BLaER1 treated with 17β-estradiol and CSF1 and Interleukin-3, amounts not matched to agents 10 nM and 100 nM (cell line): ENCODE measurements around the gene PHAX.
"Not testable (repeated sequence)": the region's sequence is repeated elsewhere in the genome, so short reads cannot be mapped to it uniquely, and the experiment has no call there.

ENCODE experiments used
- H3K27ac ChIP-seq, 11 experiments: shearing (Covaris generic); formaldehyde crosslinking; 2 replicates each; pipeline ENCODE4 v1.8.1; 2022
- H3K27me3 ChIP-seq, 11 experiments: shearing (Covaris generic); formaldehyde crosslinking; 2 replicates each; pipeline ENCODE4 v1.8.1; 2022
- H3K36me3 ChIP-seq, 11 experiments: shearing (Covaris generic); formaldehyde crosslinking; 2 replicates each; pipeline ENCODE4 v1.8.1; 2022
- H3K4me1 ChIP-seq, 10 experiments: shearing (Covaris generic); formaldehyde crosslinking; 2 replicates each; pipeline ENCODE4 v1.8.1; 2022
- H3K4me2 ChIP-seq, 11 experiments: shearing (Covaris generic); formaldehyde crosslinking; 2 replicates each; pipeline ENCODE4 v1.8.1; 2022
- H3K4me3 ChIP-seq, 10 experiments: shearing (Covaris generic); formaldehyde crosslinking; 2 replicates each; pipeline ENCODE4 v1.8.1; 2022
- H3K9ac ChIP-seq, 11 experiments: shearing (Covaris generic); formaldehyde crosslinking; 2 replicates each; pipeline ENCODE4 v1.8.1; 2022
- H3K9me3 ChIP-seq, 11 experiments: shearing (Covaris generic); formaldehyde crosslinking; replicated peaks in 1 of 11; 2 replicates each; pipeline ENCODE4 v1.8.1; 2022
- H4K20me1 ChIP-seq, 11 experiments: shearing (Covaris generic); formaldehyde crosslinking; 2 replicates each; pipeline ENCODE4 v1.8.1; 2022
- Cebpa-rat ChIP-seq, 11 experiments: shearing (Covaris generic); IDR thresholded peaks; 2 replicates each; pipeline ENCODE4 v1.8.1; 2022

PHAX gene

GRCh38 chr5:126600631-126601511 lies at the start of gene PHAX:
TSS of gene PHAX (plus strand) at chr5:126600947. CDS start at chr5:126600963, 16 bp downstream.
- H3K27ac ChIP-seq = peak within 1 kb of the TSS; percentile 72 to 94 (median 86)
- H3K9ac ChIP-seq = peak within 1 kb of the TSS; percentile 87 to 95 (median 91)
- peaks cover 20 to 51% (median 23%) of the 10 kb centered on the region in 10 experiments; a peak in 19 of 20 replicates for H3K4me1 ChIP-seq
- H3K9me3 ChIP-seq = peaks cover 0 to 10% (median 7%) of the 10 kb centered on the region in 11 experiments; a peak in 10 of 22 replicates
- TF ChIP-seq Cebpa-rat (IDR thresholded peaks at IDR 0.05) = no peak
- peaks cover under 1 to 7% (median 4%) of the 10 kb centered on the region in 11 experiments; a peak in 19 of 22 replicates for H3K27me3 ChIP-seq
- peaks cover 25 to 34% (median 30%) of the 10 kb centered on the region in 11 experiments for H3K36me3 ChIP-seq
- H4K20me1 ChIP-seq = peaks cover 0 to 47% (median 39%) of the 10 kb centered on the region in 11 experiments; a peak in 19 of 22 replicates
- peak within 1 kb of the TSS; percentile 78 to 98 (median 89) for H3K4me2 ChIP-seq
- peak within 1 kb of the TSS; percentile 75 to 100 (median 94) for H3K4me3 ChIP-seq

GRCh38 chr5:126552614-126553013 lies 48.1 kb upstream of the PHAX start:
- Histone ChIP-seq H3K9ac (no peak overlapping the region), H3K4me1 (no peaks in the 10 kb centered on the region), H3K9me3 (no peaks in the 10 kb centered on the region), H3K27me3 (no peaks in the 10 kb centered on the region), H3K4me3 (no peak overlapping the region), H4K20me1 (no peaks in the 10 kb centered on the region), H3K4me2 (no peak overlapping the region), H3K36me3 (peaks cover 0 to 28% (median 7%) of the 10 kb centered on the region in 11 experiments; a peak in 11 of 22 replicates), H3K27ac (no peak overlapping the region)
- TF ChIP-seq Cebpa-rat (IDR thresholded peaks at IDR 0.05) = no peak

- H3K9me3 ChIP-seq, H4K20me1 ChIP-seq, H3K9ac ChIP-seq, H3K4me3 ChIP-seq, H3K27me3 ChIP-seq, H3K4me2 ChIP-seq, H3K27ac ChIP-seq, H3K4me1 ChIP-seq: not testable (repeated sequence)
- peaks cover 0 to 28% (median 7%) of the 10 kb centered on the region in 11 experiments; a peak in 7 of 22 replicates for H3K36me3 ChIP-seq
Measured at GRCh38 chr5:126555101-126555500, 45.6 kb upstream of the PHAX start.

- H3K4me1 ChIP-seq = no peaks in the 10 kb centered on the region
- H3K27me3 ChIP-seq = no peaks in the 10 kb centered on the region
- no peak overlapping the region for H3K4me2 ChIP-seq
- H3K4me3 ChIP-seq = no peak overlapping the region
- no peaks in the 10 kb centered on the region for H4K20me1 ChIP-seq
- no peak for TF ChIP-seq Cebpa-rat (IDR thresholded peaks at IDR 0.05)
- H3K9ac ChIP-seq = no peak overlapping the region
- H3K27ac ChIP-seq = no peak overlapping the region
- H3K9me3 ChIP-seq = no peaks in the 10 kb centered on the region
- peaks cover 0 to 6% (median 0%) of the 10 kb centered on the region in 11 experiments; a peak in 1 of 22 replicates for H3K36me3 ChIP-seq
Measured at GRCh38 chr5:126561908-126562307, 38.8 kb upstream of the PHAX start.

- H3K27ac ChIP-seq = no peak overlapping the region
- H3K9me3 ChIP-seq = no peaks in the 10 kb centered on the region
- no peak overlapping the region for H3K4me3 ChIP-seq
- no peaks in the 10 kb centered on the region for H3K27me3 ChIP-seq
- H3K4me1 ChIP-seq = no peaks in the 10 kb centered on the region
- no peak overlapping the region for H3K9ac ChIP-seq
- no peak for TF ChIP-seq Cebpa-rat (IDR thresholded peaks at IDR 0.05)
- H4K20me1 ChIP-seq = no peaks in the 10 kb centered on the region
- H3K4me2 ChIP-seq = no peak overlapping the region
- peaks cover 0 to 6% (median 0%) of the 10 kb centered on the region in 11 experiments; a peak in 1 of 22 replicates for H3K36me3 ChIP-seq
Measured at GRCh38 chr5:126562823-126563222, 37.9 kb upstream of the PHAX start.

- Histone ChIP-seq H3K27ac (no peak overlapping the region), H3K9me3 (no peaks in the 10 kb centered on the region), H3K9ac (no peak overlapping the region), H3K4me1 (no peaks in the 10 kb centered on the region), H3K36me3 (peaks cover 0 to 12% (median 0%) of the 10 kb centered on the region in 11 experiments; a peak in 5 of 22 replicates), H3K4me2 (no peak overlapping the region), H4K20me1 (no peaks in the 10 kb centered on the region), H3K27me3 (no peaks in the 10 kb centered on the region), H3K4me3 (no peak overlapping the region)
- no peak for TF ChIP-seq Cebpa-rat (IDR thresholded peaks at IDR 0.05)
Measured at GRCh38 chr5:126568206-126568755, 32.5 kb upstream of the PHAX start.

- Histone ChIP-seq H3K36me3 (peaks cover 0 to 18% (median 0%) of the 10 kb centered on the region in 11 experiments; a peak in 2 of 22 replicates), H3K4me2 (no peak overlapping the region), H3K27me3 (no peaks in the 10 kb centered on the region), H3K9ac (no peak overlapping the region), H3K4me1 (no peaks in the 10 kb centered on the region), H3K27ac (no peak overlapping the region), H4K20me1 (no peaks in the 10 kb centered on the region), H3K4me3 (no peak overlapping the region), H3K9me3 (no peaks in the 10 kb centered on the region)
- no peak for TF ChIP-seq Cebpa-rat (IDR thresholded peaks at IDR 0.05)
Measured at GRCh38 chr5:126575644-126576043, 25.1 kb upstream of the PHAX start.

- TF ChIP-seq Cebpa-rat (IDR thresholded peaks at IDR 0.05) = no peak
- Histone ChIP-seq H3K27ac (no peak overlapping the region), H3K9ac (no peak overlapping the region), H3K4me3 (no peak overlapping the region), H3K27me3 (no peaks in the 10 kb centered on the region), H3K36me3 (peaks cover 0 to 27% (median 3%) of the 10 kb centered on the region in 11 experiments; a peak in 5 of 22 replicates), H3K4me1 (no peaks in the 10 kb centered on the region), H3K4me2 (no peak overlapping the region), H4K20me1 (no peaks in the 10 kb centered on the region), H3K9me3 (no peaks in the 10 kb centered on the region)
Measured at GRCh38 chr5:126576974-126577373, 23.8 kb upstream of the PHAX start.

- Histone ChIP-seq H3K4me1 (no peaks in the 10 kb centered on the region), H3K4me2 (no peak overlapping the region), H3K36me3 (peaks cover 0 to 29% (median 2%) of the 10 kb centered on the region in 11 experiments; a peak in 5 of 22 replicates), H3K27ac (no peak overlapping the region), H3K9ac (no peak overlapping the region), H3K4me3 (no peak overlapping the region), H3K27me3 (no peaks in the 10 kb centered on the region), H3K9me3 (no peaks in the 10 kb centered on the region), H4K20me1 (no peaks in the 10 kb centered on the region)
- TF ChIP-seq Cebpa-rat (IDR thresholded peaks at IDR 0.05) = no peak
Measured at GRCh38 chr5:126577415-126577814, 23.3 kb upstream of the PHAX start.
